GM19035 (cell line): ENCODE results near the gene RAB38.

Source experiments
- ATAC-seq: cut with Tn5 transposase; IDR thresholded peaks from one replicate; pipeline ENCODE4 v1.9.1; 2021; ENCODE audit not compliant: unreplicated experiment

RAB38 gene

DNA sequence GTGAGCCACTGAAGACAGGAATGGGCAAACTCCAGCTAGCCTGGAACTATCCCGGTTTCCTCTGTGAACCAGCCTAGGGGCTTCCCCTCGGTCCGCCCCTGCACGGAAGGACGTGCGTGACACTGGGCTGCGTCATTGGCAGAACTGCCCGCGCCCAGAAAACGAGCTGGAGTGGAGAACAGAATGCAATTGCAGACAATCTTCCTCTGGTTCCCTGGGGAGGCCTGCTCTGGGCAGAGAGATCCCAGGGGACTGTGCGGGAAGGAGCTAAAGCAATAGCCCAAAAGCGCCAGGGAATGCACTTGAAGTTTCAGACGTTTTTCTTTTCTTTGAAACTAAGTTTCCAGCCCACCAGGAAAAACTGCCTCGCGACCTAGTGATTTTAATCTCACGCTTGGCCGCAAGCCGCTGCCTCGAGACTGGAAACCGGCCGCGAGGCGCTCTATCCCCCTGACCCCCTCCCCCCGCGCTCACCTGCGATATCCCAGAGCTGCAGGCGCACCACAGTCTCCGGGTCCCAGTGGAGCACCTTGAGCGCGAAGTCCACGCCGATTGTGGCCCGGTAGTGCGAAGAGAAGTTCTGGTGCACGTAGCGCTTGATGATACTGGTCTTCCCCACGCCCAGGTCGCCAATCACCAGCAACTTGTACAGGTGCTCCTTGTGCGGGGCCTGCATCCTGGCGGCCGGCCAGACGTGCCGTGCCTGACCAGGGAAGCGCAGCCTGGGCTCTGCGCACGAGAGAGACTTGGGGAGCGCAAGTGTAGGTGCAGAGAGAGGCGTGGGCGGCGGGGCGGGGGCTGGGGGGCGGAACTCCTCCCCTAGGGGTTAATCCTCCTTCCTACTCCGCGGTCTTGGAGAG lies at the start of gene RAB38:
Gene RAB38 (minus strand): TSS at position 735 of the 860 bp plus-strand sequence. CDS start 59 bp downstream, at position 676.
- ATAC-seq: peak; percentile 61

DNA sequence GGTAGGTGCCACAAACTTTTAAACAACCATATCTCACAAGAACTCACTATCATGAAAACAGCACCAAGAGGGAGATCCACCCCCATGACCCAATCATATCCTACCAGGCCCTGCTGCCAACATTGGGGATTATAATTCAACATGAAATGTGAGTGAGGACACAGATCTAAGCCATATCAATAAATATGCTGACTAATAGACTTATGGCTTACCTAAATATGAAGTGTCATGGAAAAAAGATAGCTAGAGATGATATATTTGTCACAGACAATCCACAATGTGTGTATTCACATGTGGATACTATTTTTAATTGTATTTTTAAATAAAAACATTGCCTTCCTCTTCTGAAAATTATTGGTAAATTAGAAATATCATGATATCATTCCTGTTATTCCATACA lies 38.2 kb upstream of the RAB38 start:
- ATAC-seq: no peak

DNA sequence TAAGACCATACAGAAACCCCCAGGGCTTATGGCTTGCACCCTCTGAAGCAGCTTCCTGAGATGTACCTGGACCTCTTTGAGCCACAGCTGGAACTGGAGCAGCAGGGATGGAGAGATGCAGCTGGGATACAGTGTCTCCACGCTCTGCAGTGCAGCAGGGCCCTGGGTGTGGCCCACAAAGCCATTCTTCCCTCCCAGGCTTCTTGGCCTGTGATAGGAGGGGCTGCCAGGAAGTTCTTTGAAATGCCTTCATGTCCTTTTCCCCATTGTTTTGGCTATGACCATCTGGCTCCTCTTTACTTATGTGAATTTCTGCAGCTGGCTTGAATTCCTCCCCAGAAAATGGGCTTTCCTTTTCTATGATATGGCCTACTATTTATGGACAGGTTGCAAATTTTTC lies 37.1 kb upstream of the RAB38 start:
- no peak for ATAC-seq

DNA sequence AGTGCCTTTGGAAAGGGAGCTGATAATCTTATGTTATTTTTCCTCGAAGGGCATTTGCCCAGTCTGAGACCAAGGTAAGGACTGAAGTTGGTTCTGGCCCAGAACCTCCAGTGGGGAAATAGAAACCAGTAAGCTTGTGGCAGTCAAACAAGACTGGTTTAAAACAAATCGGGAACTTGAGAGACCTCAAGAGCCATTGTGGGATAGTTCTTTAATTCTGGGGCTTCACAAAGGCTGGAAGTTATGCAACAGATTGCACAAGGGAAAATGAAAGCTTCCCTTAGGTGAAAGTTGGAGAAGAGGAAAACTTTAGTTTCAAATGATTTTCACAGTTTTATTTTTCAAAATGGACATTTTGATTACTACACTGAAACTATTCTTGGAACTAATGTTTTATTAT lies 33.5 kb upstream of the RAB38 start:
- ATAC-seq: no peak

DNA sequence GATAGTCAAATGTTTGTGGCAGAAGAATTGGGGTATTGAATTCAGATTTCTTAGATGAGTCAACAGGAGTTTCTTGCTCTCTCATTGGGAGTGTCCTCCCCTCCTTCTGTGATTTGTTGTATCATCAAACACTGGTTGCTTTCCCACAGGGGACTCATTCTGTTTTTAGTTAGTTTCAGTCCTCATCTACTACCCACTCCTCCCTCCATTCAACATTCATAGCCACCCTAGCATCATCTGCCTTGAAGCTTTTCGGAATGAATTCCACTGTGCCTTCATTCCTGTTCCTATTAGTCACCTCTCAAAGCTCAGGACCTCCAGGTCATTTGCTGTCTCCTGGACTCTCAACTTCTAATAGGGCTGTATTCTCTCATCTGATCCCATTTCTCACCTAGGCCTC lies 31.5 kb upstream of the RAB38 start:
- no peak for ATAC-seq

- no peak for ATAC-seq
Measured at GRCh38 chr11:88204353-88204752, 29.1 kb upstream of the RAB38 start.

DNA sequence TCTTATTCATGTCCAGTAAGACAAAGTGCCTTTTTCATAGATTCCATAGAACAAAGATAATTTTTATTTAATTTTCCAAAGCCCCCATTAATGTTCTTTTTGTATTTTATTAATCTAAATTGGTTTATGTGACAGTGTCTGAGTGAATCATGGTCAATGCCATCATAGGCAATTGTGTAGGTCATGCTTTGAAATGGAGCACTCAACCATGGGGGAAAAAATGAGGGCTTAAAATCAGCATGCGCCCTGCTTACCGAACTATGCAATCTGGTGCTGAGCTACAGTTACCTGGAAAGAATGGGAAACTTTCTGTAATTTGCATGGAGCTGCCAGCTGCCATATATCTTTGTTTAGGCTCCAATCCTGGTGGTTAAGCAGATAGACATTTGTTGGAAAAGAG lies 28.4 kb upstream of the RAB38 start:
- ATAC-seq: no peak

GRCh38 chr11:88202498-88202897 lies 27.3 kb upstream of the RAB38 start:
- no peak for ATAC-seq

DNA sequence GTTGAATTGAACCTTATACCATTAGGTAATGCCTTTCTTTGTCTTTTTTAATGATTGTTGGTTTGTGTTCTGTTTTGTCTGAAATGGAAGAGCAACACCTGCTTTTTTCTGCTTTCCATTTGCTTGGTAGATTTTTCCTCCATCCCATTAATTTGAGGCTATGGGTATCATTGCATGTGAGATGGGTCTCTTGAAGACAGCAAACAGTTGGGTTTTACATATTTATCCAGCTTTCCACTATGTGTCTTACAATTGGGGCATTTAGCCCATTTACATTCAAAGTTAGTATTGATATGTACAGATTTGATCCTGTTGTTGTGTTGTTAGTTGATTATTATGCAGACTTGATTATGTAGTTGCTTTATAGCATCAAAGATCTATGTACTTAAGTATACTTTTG lies 21.1 kb upstream of the RAB38 start:
- no peak for ATAC-seq

GRCh38 chr11:88195908-88196307 lies 20.7 kb upstream of the RAB38 start:
- no peak for ATAC-seq

DNA sequence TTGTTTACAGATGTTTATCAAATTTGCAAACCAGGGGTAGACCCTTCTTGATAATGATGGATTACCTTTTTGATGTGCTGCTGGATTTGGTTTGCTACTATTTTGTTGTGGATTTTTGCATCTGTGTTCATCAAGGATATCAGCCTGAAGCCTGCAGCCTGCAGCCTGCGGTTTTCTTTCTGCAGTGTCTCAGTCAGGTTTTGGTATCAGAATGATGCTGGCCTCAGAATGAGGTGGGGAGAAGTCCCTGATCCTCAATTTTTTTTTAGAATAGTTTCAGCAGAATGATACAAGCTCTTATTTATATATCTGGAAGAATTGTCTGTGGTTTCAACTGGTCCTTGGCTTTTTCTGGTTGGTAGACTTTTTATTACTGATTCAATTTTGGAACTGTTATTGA lies 19.7 kb upstream of the RAB38 start:
- ATAC-seq: peak; percentile 81

GRCh38 chr11:88193278-88193677 lies 18.0 kb upstream of the RAB38 start:
- no peak for ATAC-seq

DNA sequence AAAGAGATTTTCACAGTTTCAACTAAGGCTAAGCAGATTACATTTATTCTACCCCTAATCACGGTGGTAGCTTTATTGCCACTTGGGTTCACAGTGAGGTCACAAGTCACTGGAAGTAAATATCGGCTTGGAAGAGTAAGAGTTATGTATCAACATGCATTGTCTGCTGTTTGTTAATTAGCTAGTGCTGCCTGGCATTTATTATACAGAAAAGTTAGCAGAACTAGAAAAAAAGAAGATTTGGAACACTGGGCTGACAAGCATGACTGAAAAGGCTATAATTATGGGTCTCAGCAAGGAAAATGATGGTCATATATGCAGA lies 13.7 kb upstream of the RAB38 start:
- no peak for ATAC-seq

- ATAC-seq: no peak
Measured at GRCh38 chr11:88188251-88188931, 13.1 kb upstream of the RAB38 start.

- ATAC-seq: no peak
Measured at GRCh38 chr11:88183233-88183632, 8.0 kb upstream of the RAB38 start.

DNA sequence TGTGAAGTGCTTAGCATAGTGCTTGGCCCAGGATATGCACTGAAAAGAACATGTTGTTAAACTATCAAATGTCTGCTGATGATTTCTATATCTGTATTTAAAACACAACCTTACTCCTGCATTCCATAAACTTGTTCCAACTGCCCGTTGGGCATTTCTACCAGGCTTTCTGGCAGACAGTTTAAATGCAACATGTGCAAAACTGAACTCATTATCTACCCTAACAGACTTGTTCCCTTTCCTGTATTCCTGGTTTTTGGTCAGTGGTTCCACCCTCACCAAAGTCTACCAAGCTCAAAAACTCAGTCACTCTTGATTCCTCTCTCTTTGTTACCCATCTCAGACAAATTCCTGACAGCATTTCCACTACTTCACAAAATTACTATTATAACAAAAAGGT lies 6.5 kb upstream of the RAB38 start:
- no peak for ATAC-seq

- peak; percentile 30 for ATAC-seq
Measured at GRCh38 chr11:88179971-88180629, 4.9 kb upstream of the RAB38 start.

GRCh38 chr11:88179141-88179540 lies 3.9 kb upstream of the RAB38 start:
- ATAC-seq: peak; percentile 50

DNA sequence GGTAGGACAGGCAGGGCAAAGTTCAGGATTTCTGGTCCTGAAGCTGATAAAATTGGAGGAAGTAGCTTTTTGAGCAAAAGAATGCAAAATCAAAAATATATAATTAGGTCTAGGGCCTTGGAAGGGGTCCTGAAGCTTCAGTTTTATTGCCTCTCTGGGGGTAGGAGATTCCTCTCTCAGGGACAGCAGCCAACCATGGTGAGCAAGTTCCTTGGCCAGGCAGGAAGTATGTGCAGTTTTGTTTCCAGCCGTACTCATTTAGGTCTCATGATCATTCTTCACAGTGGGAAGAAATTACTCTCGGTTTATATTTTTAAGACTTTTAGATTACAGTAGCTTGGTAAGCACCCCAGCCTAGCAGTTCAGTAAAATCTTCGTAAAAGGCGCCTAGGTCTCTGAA lies 2.9 kb upstream of the RAB38 start:
- no peak for ATAC-seq

DNA sequence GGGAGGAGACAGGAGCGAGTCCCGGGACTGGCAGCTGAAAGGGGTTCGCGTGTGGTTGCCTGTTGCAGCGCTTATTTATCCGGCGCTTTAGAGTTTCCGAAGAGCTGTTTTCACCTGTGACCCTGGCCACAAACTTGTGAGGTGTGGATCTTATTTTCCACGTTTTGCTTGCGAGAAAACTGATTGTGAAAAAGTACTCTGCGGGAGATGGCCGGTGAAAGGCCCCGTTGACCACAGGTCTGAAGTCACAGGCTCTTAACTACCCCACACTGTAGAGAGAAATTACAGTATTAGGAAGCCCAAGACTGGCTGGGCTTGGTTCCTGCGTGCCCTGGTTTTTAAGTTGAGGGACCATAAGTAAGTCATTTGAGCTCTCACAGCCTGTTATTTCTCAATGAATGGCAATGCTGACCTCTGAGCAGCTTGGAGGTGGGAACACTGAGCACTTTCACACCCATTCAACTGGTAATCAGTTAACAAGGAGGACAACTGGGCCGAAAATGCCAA lies 379 bp upstream of the RAB38 start:
- ATAC-seq: no peak

- ATAC-seq: no peak
Measured at GRCh38 chr11:88173956-88174355, 1.3 kb downstream of the RAB38 start.

DNA sequence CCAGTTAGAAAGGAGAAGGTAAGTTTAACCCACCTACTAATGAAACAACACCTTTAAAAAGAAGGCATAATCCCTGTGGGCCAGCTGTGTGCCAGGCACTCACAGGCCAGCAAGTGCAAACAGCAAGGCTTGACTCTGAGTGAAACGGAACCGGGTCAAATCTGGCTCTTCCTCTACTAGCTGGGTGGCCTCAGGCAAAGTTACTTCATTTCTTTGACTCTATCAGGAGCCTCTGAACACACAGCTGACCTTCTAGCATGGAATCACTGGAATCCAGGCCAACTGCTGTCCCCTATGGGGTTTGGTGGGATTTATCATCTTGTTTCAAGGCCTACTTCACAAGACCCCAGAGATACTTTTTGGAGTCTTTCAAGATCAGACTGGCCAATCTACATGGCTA lies 3.3 kb downstream of the RAB38 start:
- no peak for ATAC-seq
